Kasumi-1 (cell line): ENCODE measurements around the gene HAVCR1.

Source experiments
- DNase-seq, 2 experiments: peaks; one replicate each; lab custom pipeline; 2025; lab: John Stamatoyannopoulos, UW

HAVCR1 gene

GRCh38 chr5:157004893-157005551 lies 53.9 kb downstream of the HAVCR1 start:
- DNase-seq: no peak

- no peak for DNase-seq
These were observed 67.2 kb downstream of the HAVCR1 start for GRCh38 chr5:156991714-156992113.

- no peak for DNase-seq
These were observed 74.9 kb downstream of the HAVCR1 start for GRCh38 chr5:156984064-156984463.

DNA sequence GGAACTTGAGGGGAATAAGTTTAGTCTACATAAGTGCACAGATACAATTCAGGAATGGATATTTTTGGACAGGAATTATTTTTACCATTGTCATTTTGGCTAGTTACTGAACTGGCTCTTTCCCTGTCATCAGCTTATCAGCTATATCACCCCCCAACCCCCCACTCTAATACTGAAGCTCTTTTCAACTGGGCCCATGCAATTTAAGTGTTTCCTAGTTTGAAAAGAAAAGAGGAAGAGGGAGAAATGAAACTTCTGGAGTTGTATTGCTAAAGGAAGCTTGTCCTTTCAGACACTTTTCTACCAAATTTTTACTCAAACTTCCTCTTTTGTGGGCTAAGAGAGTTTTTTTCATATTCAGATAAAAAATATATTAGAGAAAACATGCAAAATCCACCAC lies 77.4 kb downstream of the HAVCR1 start:
- DNase-seq: peak; percentile 50 to 58
